Stomach smooth muscle (tissue), 2 donors: ENCODE measurements around the gene RBPMS2.

Experiments
- H3K27ac ChIP-seq: one replicate; pipeline ENCODE4 v1.7.0; 2013; ENCODE audit warnings: mild to moderate bottlenecking, low read length, inconsistent platforms
- H3K27me3 ChIP-seq, 2 donors: one replicate each; pipeline ENCODE4 v1.7.0; 2013; ENCODE audit warnings: low read length in 2 of 2; ENCODE audit not compliant: insufficient read depth in 2 of 2, control insufficient read depth in 1 of 2
- H3K36me3 ChIP-seq, 2 donors: one replicate each; pipeline ENCODE4 v1.7.0; 2013; ENCODE audit warnings: low read length in 2 of 2; ENCODE audit not compliant: control insufficient read depth in 2 of 2, insufficient read depth in 2 of 2
- H3K4me1 ChIP-seq: one replicate; pipeline ENCODE4 v1.7.0; 2013; ENCODE audit warnings: low read length; ENCODE audit not compliant: control insufficient read depth, insufficient read depth
- H3K4me3 ChIP-seq, 2 donors: one replicate each; pipeline ENCODE4 v1.7.0; 2013; ENCODE audit warnings: low read length in 2 of 2
- H3K9ac ChIP-seq, 2 donors: one replicate each; pipeline ENCODE4 v1.7.0; 2013; ENCODE audit warnings: low read length in 2 of 2, mild to moderate bottlenecking in 1 of 2
- H3K9me3 ChIP-seq, 2 donors: one replicate each; pipeline ENCODE4 v1.7.0; 2013; ENCODE audit warnings: low read length in 2 of 2; ENCODE audit not compliant: control insufficient read depth in 2 of 2
- donor health status: healthy.
- donor health status: Pancreatic carcinoma.

RBPMS2 gene

GRCh38 chr15:64705006-64705405, 70.4 kb downstream of the RBPMS2 start:
- Histone ChIP-seq H3K27ac (no peak overlapping the region), H3K36me3 (peaks cover 4 to 9% of the 10 kb centered on the region in 2 donors), H3K4me3 (no peak overlapping the region), H3K9me3 (no peaks in the 10 kb centered on the region), H3K27me3 (no peaks in the 10 kb centered on the region), H3K9ac (no peak overlapping the region), H3K4me1 (peaks cover 31% of the 10 kb centered on the region)

DNA sequence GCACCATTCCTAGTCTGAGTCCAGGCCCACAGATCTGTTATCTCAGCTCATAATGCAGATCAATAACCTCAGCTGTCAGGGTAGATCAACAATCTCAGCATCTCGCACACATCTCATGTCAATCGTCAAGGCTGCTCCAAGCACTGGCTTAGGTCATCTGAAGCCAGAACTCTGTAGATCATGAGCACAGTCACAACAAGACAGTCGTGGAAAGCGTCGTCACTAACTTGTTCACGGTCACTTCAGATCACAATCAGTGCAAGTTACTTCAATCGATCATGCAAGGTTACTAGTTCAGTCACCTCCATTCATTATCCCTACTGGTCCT, 71.8 kb downstream of the RBPMS2 start:
- Histone ChIP-seq H3K9me3 (no peaks in the 10 kb centered on the region), H3K36me3 (peaks cover 4 to 9% of the 10 kb centered on the region in 2 donors), H3K27ac (peak overlapping the region; percentile 80), H3K4me1 (peaks cover 45% of the 10 kb centered on the region), H3K4me3 (peak overlapping the region; percentile 59 to 86), H3K27me3 (no peaks in the 10 kb centered on the region), H3K9ac (peak overlapping the region; percentile 62 to 75)

- no peaks in the 10 kb centered on the region for H3K9me3 ChIP-seq
- peaks cover 47% of the 10 kb centered on the region for H3K4me1 ChIP-seq
These were observed 72.4 kb downstream of the RBPMS2 start for GRCh38 chr15:64702816-64703631.

GRCh38 chr15:64701482-64702184, 73.8 kb downstream of the RBPMS2 start:
- H3K9me3 ChIP-seq: no peaks in the 10 kb centered on the region
- H3K9ac ChIP-seq: peak overlapping the region; percentile 74 to 89
- peak overlapping the region; percentile 80 for H3K27ac ChIP-seq
- peaks cover 4 to 7% of the 10 kb centered on the region in 2 donors for H3K36me3 ChIP-seq
- peaks cover 55% of the 10 kb centered on the region for H3K4me1 ChIP-seq
- H3K4me3 ChIP-seq: peak overlapping the region; percentile 72 to 86
- no peaks in the 10 kb centered on the region for H3K27me3 ChIP-seq

More at GRCh38 chr15:64702816-64703631, 72.4 kb downstream of the RBPMS2 start:
- Histone ChIP-seq H3K9ac (peak overlapping the region; percentile 74 to 89), H3K36me3 (peaks cover 4 to 7% of the 10 kb centered on the region in 2 donors), H3K4me3 (peak overlapping the region; percentile 72 to 86), H3K27me3 (no peaks in the 10 kb centered on the region), H3K27ac (peak overlapping the region; percentile 80)

GRCh38 chr15:64701051-64701450, 74.3 kb downstream of the RBPMS2 start:
- peaks cover 57% of the 10 kb centered on the region for H3K4me1 ChIP-seq
- H3K9me3 ChIP-seq: no peaks in the 10 kb centered on the region
- H3K9ac ChIP-seq: peak overlapping the region in 1 of 2 donors; percentile 74
- H3K36me3 ChIP-seq: peaks cover 2 to 4% of the 10 kb centered on the region in 2 donors
- no peaks in the 10 kb centered on the region for H3K27me3 ChIP-seq
- peak overlapping the region; percentile 80 for H3K27ac ChIP-seq
- H3K4me3 ChIP-seq: peak overlapping the region; percentile 72 to 86

GRCh38 chr15:64699751-64700388, 75.5 kb downstream of the RBPMS2 start:
- H3K27me3 ChIP-seq: no peaks in the 10 kb centered on the region
- H3K4me1 ChIP-seq: peaks cover 65% of the 10 kb centered on the region
- no peaks in the 10 kb centered on the region for H3K9me3 ChIP-seq
- peak overlapping the region; percentile 42 to 67 for H3K4me3 ChIP-seq
- H3K9ac ChIP-seq: peak overlapping the region; percentile 43 to 64
- H3K27ac ChIP-seq: peak overlapping the region; percentile 80
- H3K36me3 ChIP-seq: peaks cover 2 to 7% of the 10 kb centered on the region in 2 donors

DNA sequence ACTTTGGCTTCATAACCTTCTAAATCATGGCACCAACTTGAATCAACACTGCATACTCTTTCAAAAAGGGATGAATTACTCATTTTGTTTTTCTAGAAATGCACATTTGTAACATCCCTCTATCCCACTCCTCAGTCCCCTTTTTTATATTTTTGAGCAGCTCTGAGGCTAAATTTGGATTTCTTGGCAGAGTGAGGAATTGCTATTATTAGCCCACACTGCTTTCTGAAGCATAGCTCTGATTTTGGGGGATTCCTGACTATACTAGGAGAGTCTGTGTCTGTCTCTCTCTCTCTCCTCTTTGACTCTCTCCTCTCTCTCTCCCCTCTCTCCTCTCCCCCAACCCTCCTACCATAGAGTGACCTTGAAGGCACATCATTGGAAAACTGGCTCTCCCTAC, 76.6 kb downstream of the RBPMS2 start:
- H3K4me1 ChIP-seq: peaks cover 67% of the 10 kb centered on the region
- peak overlapping the region in 1 of 2 donors; percentile 67 for H3K4me3 ChIP-seq

GRCh38 chr15:64697911-64698369, 77.4 kb downstream of the RBPMS2 start:
- Histone ChIP-seq H3K27me3 (no peaks in the 10 kb centered on the region), H3K9ac (peak overlapping the region in 1 of 2 donors; percentile 19), H3K36me3 (peaks cover 2 to 4% of the 10 kb centered on the region in 2 donors), H3K9me3 (no peaks in the 10 kb centered on the region), H3K4me3 (no peak overlapping the region), H3K27ac (peak overlapping the region; percentile 53), H3K4me1 (peaks cover 69% of the 10 kb centered on the region)

More for the DNA sequence above, 76.6 kb downstream of the RBPMS2 start:
- Histone ChIP-seq H3K36me3 (peaks cover 2 to 4% of the 10 kb centered on the region in 2 donors), H3K27ac (peak overlapping the region; percentile 80), H3K9ac (peak overlapping the region; percentile 7 to 36), H3K27me3 (no peaks in the 10 kb centered on the region), H3K9me3 (no peaks in the 10 kb centered on the region)

DNA sequence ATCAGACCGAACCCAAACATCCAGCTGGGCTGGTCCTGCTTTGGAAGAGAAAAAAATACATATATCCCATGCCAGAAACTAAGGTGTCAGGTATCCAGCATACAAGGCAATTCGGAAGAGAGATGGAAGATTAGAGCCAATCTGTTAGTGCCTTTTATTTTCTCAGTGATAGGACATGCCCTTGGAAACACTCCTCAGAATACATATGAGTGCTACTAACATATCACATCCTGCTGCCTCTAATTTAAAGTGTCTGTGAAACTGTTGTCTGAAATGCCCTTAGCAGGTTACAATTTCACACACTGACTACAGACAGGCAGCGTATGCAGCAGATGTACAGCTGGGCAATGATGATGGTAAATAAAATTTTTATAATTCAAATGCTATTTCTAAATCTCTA, 78.9 kb downstream of the RBPMS2 start:
- Histone ChIP-seq H3K36me3 (peaks cover 3 to 7% of the 10 kb centered on the region in 2 donors), H3K9me3 (no peaks in the 10 kb centered on the region), H3K27me3 (no peaks in the 10 kb centered on the region), H3K4me3 (no peak overlapping the region), H3K4me1 (peaks cover 70% of the 10 kb centered on the region), H3K27ac (peak overlapping the region; percentile 88), H3K9ac (peak overlapping the region in 1 of 2 donors; percentile 4)

DNA sequence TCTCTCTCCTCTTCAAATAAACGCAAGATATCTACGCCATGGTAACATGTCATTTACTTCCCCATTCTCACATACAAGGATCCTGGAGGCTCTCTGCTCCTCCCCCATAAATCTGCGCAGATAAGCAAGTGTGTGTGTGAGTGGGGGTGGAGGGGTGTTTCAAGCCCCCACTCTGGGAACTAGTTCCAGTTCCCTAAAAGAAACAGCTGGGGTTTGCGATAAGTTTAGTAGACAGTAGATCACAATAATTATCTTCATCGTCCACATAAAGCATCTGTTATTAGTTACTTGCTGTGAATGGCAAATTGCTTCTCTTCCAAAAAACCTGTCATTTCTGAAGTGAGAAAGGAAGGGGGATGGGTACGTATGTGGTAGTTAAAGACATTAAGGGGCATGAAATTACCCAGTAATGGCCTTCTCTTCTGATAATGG, 79.8 kb downstream of the RBPMS2 start:
- Histone ChIP-seq H3K4me3 (no peak overlapping the region), H3K4me1 (peaks cover 71% of the 10 kb centered on the region), H3K9ac (no peak overlapping the region), H3K9me3 (no peaks in the 10 kb centered on the region), H3K36me3 (peaks cover 6 to 7% of the 10 kb centered on the region in 2 donors), H3K27ac (peak overlapping the region; percentile 88), H3K27me3 (no peaks in the 10 kb centered on the region)
